Spleen (tissue), 11 donors: ENCODE results near the gene MAN2A2. TPM values are rescaled to one million over a fixed set of nuclear protein-coding genes. Genes with fewer than 3 reads are reported as not detected.

Experiments
- DNase-seq: peaks from one replicate; pipeline ENCODE4 v3.0.0-alpha.2; 2020
- H3K27ac ChIP-seq, 8 donors: fragments of 200-600 bp; sonication (generic) in 7 of 8; 1 replicate in 4 of 8; 2 replicates in 4 of 8; pipeline versions ENCODE4 v1.5.0 to v1.8.0; 2016 to 2021; ENCODE audit warnings: inconsistent platforms in 4 of 8, mild to moderate bottlenecking in 4 of 8, moderate library complexity in 1 of 8
- H3K27me3 ChIP-seq, 7 donors: fragments of 200-600 bp; sonication (generic) in 6 of 7; replicated peaks in 1 of 7; 1 replicate in 4 of 7; 2 replicates in 3 of 7; pipeline versions ENCODE4 v1.5.0 to v1.8.0; 2016 to 2021; ENCODE audit warnings: inconsistent platforms in 3 of 7, mild to moderate bottlenecking in 1 of 7
- H3K36me3 ChIP-seq, 6 donors: fragments of 200-600 bp; sonication (generic) in 5 of 6; 1 replicate in 4 of 6; 2 replicates in 2 of 6; pipeline versions ENCODE4 v1.5.0 to v1.8.0; 2016 to 2021; ENCODE audit warnings: inconsistent platforms in 2 of 6
- H3K4me1 ChIP-seq, 6 donors: fragments of 200-600 bp; sonication (generic) in 5 of 6; 1 replicate in 3 of 6; 2 replicates in 3 of 6; pipeline versions ENCODE4 v1.5.0 to v1.8.0; 2016 to 2021; ENCODE audit warnings: inconsistent platforms in 3 of 6
- H3K4me3 ChIP-seq, 8 donors: fragments of 200-600 bp; sonication (generic) in 7 of 8; 1 replicate in 4 of 8; 2 replicates in 4 of 8; pipeline versions ENCODE4 v1.5.0 to v1.8.0; 2016 to 2021; ENCODE audit warnings: inconsistent platforms in 4 of 8, mild to moderate bottlenecking in 4 of 8, moderate library complexity in 2 of 8
- H3K9me3 ChIP-seq, 8 donors: fragments of 200-600 bp; sonication (generic) in 7 of 8; 1 replicate in 4 of 8; 2 replicates in 4 of 8; pipeline versions ENCODE4 v1.5.0 to v1.8.0; 2016 to 2021; ENCODE audit warnings: inconsistent platforms in 4 of 8
- POLR2A ChIP-seq, 3 donors: fragments of 450-650 bp; IDR thresholded peaks; one replicate each; pipeline ENCODE4 v1.5.1; 2017; ENCODE audit warnings: antibody characterized with exemption in 3 of 3, mild to moderate bottlenecking in 1 of 3
- POLR2AphosphoS5 ChIP-seq, 3 donors: sonication (generic); formaldehyde crosslinking; IDR thresholded peaks; one replicate each; pipeline ENCODE4 v1.5.1; 2017; ENCODE audit warnings: antibody characterized with exemption in 3 of 3
- WGBS, 5 donors: extraction: QIAGEN DNeasy Blood & Tissue Kit in 3 of 5; methylation state at CpG; one replicate each; pipeline versions ENCODE4 v1.1.5 to v1.1.7; 2013 to 2018; 5-methylcytosine and 5-hydroxymethylcytosine counted together
- intact Hi-C: fragments of 100-400 bp; cut with DNase I; formaldehyde crosslinking; loops from one replicate; pipeline ENCODE4 v1.15.0; 2023; ENCODE audit warnings: low total_unique reads
- polyA plus RNA-seq, 3 donors: library from polyadenylated mRNA; stranded (reverse); fragments of 200-250 nt; gene quantifications; one replicate each; pipeline ENCODE4 v1.2.1, GENCODE V29; 2013
- total RNA-seq, 7 donors: library from RNA; depleted of rRNA in 3 of 7; stranded (reverse); fragments of >200 nt in 3 of 7; fragmentation: NEBNext Ultra II Directional in 4 of 7; extraction: Animal tissue kit (Norgen Biotek cat#: 25700) in 4 of 7; gene quantifications; one replicate each; pipeline versions ENCODE4 v1.1.0 to v1.2.1, GENCODE V29; 2016 to 2021
- TF ChIP-seq, protein P1 (sequence below), 11 experiments: fragments of 200-600 bp in 7 of 11; fragments of 450-650 bp in 4 of 11; sonication (generic) in 4 of 11; IDR thresholded peaks in 8 of 11; conservative IDR thresholded peaks in 3 of 11; 1 replicate in 7 of 11; 2 replicates in 4 of 11; pipeline versions ENCODE4 v1.4.0 to v1.8.0; 2016 to 2021; ENCODE audit warnings: antibody characterized with exemption in 11 of 11, inconsistent platforms in 4 of 11, mild to moderate bottlenecking in 1 of 11
- donor health status: healthy with polysubstance abuse.
- donor health status: DM: no; HTN: no; CAD: no; lungs with moderate emphysema.
- donor health status: DM: no; HTN: no; CAD: no.
- donor health status: Bipolar disorder and iron deficiency.
- donor health status: healthy.
- donor health status: DM: no; HTN: no; CAD: no.
- donor health status: DM: yes; HTN: yes; CAD: no.

Gene MAN2A2
- total and polyA plus RNA-seq, 10 donors, result 13.7 to 167 (median 110) TPM

DNA sequence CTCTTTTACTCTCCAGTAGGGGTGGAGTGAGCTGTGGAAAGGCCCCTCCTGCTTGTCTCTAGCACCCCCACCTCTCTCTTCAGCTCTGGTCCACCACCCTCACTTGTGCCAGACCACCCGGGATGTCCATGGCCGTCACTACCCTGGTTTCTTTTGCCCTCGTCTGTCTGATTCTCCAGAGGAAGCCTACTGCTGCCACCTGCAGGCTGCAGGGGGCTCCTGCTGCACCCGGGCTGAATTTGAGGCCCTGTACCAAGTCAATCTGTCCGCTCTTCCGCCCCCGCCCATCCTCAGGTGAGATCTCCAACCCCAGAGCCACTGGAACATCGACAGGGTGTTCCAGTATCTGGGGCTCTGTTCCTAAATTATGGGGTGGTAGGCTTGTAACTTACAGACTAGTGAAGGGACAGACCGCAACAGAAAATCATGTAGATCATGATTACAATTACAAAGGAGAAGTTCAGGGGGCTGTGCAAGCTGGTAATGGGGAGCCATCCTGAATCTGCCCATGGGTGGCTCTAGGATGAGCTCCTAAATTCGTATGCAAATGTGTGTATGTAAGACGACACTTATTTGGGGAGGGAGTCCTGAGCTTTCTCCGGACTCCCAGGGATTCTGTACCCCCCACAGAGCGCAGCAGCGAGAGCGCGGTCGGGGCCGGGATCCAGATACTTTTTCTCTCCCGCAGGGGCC lies 31.3 kb downstream of the MAN2A2 start:
- peak; percentile 95 for DNase-seq
- peaks cover 43 to 81% (median 67%) of the 10 kb centered on the region in 6 donors for H3K4me1 ChIP-seq

DNA sequence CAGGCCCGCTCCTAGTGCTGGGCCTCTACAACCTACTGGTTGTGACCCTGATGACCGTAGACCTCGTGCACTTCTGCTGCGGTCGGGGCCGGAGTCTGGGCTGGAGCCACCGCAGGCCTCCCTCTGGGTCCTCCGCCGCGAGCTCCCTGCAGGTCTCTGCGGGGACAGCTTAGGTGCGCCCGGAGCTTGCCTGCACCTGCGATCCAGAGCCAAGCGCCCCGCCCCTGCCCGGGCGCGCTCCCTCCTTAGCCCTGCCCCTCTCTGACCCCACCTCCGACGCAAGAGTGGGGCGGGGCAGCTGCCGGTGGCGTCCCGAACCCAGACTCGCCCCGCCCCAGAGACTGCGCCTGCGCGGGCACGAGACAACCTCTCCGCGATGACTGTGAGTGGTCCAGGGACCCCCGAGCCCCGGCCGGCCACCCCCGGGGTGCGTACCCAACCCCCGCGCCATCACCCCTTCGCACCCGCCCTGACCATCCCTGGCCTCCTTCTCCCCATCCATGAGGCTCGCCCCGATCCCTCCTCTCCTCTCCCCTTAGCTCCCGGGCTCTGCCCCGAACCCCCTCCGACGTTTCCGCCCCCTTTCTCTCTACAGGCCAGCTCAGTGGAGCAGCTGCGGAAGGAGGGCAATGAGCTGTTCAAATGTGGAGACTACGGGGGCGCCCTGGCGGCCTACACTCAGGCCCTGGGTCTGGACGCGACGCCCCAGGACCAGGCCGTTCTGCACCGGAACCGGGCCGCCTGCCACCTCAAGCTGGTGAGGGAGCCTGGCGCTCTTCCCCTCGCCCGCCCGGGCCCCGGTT lies 32.0 kb downstream of the MAN2A2 start, which contains the start of gene UNC45A:
Gene UNC45A, plus strand, starts transcription at position 337 of the 803 bp plus-strand sequence. Its CDS starts 40 bp downstream, at position 377.
- Histone ChIP-seq H3K27ac (peak within 1 kb of the TSS; percentile 22 to 99 (median 87)), H3K4me1 (peaks cover 41 to 73% (median 61%) of the 10 kb centered on the region in 6 donors), H3K27me3 (no peaks in the 10 kb centered on the region), H3K9me3 (no peaks in the 10 kb centered on the region), H3K36me3 (peaks cover under 1 to 39% (median 25%) of the 10 kb centered on the region in 6 donors), H3K4me3 (peak within 1 kb of the TSS; percentile 63 to 86 (median 70))
- TF ChIP-seq POLR2AphosphoS5 (IDR thresholded peaks at IDR 0.05) (peak; percentile 84 to 88 (median 87)), POLR2A (IDR thresholded peaks at IDR 0.05) (peak in 2 of 3 donors; percentile 39 to 64)
- TF ChIP-seq, protein P1, sequence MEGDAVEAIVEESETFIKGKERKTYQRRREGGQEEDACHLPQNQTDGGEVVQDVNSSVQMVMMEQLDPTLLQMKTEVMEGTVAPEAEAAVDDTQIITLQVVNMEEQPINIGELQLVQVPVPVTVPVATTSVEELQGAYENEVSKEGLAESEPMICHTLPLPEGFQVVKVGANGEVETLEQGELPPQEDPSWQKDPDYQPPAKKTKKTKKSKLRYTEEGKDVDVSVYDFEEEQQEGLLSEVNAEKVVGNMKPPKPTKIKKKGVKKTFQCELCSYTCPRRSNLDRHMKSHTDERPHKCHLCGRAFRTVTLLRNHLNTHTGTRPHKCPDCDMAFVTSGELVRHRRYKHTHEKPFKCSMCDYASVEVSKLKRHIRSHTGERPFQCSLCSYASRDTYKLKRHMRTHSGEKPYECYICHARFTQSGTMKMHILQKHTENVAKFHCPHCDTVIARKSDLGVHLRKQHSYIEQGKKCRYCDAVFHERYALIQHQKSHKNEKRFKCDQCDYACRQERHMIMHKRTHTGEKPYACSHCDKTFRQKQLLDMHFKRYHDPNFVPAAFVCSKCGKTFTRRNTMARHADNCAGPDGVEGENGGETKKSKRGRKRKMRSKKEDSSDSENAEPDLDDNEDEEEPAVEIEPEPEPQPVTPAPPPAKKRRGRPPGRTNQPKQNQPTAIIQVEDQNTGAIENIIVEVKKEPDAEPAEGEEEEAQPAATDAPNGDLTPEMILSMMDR (IDR thresholded peaks at IDR 0.05 in 8 of 11, conservative IDR thresholded peaks at IDR 0.05 in 3 of 11), result no peak
- WGBS, 5 donors, result 0 to 1% (median 1%) methylated on average over 38 to 65 of the region's 65 CpGs
- intact Hi-C loops, result no loop called here
- peak; percentile 99 for DNase-seq

More for the DNA sequence above, 31.3 kb downstream of the MAN2A2 start:
- intact Hi-C loops, result no loop called here
- 0 to 3% (median 1%) methylated on average over 14 to 19 of the region's 19 CpGs for WGBS, 5 donors
- H3K4me3 ChIP-seq, result peak overlapping the region; percentile 63 to 86 (median 70)
- peak overlapping the region; percentile 22 to 99 (median 87) for H3K27ac ChIP-seq
- peaks cover 0 to 31% (median 17%) of the 10 kb centered on the region in 6 donors for H3K36me3 ChIP-seq
- no peaks in the 10 kb centered on the region for H3K27me3 ChIP-seq
- no peaks in the 10 kb centered on the region for H3K9me3 ChIP-seq
- TF ChIP-seq, protein P1 (IDR thresholded peaks at IDR 0.05 in 8 of 11, conservative IDR thresholded peaks at IDR 0.05 in 3 of 11), result peak; percentile 81 to 97 (median 95)
- TF ChIP-seq POLR2AphosphoS5 (IDR thresholded peaks at IDR 0.05), result peak in 2 of 3 donors; percentile 5 to 33
- no peak for TF ChIP-seq POLR2A (IDR thresholded peaks at IDR 0.05)

DNA sequence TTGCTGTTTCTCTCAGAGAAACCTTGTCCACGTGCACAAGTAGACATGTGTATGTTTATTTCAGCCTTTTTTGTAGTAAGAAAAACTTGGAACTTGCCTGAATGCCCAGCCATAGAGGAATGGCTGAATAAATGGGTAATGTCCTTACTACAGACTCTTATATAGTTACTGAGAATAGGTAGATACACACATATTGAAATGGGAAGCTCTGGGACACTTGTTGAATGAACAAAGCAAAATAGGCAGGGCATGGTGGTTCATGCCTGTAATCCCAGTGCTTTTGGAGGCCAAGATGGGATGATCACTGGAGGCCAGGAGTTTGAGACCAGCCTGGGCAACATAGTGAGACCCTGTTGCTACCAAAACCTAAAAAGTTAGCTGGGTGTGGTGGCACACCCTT lies 33.7 kb downstream of the MAN2A2 start:
- intact Hi-C loops, result no loop called here
- Histone ChIP-seq H3K4me1 (peaks cover 25 to 57% (median 45%) of the 10 kb centered on the region in 6 donors), H3K27ac (no peak overlapping the region), H3K27me3 (no peaks in the 10 kb centered on the region), H3K4me3 (no peak overlapping the region), H3K9me3 (no peaks in the 10 kb centered on the region), H3K36me3 (peaks cover 2 to 56% (median 41%) of the 10 kb centered on the region in 6 donors)
- TF ChIP-seq, protein P1 (IDR thresholded peaks at IDR 0.05 in 8 of 11, conservative IDR thresholded peaks at IDR 0.05 in 3 of 11), result no peak
- TF ChIP-seq POLR2A (IDR thresholded peaks at IDR 0.05) (no peak), POLR2AphosphoS5 (IDR thresholded peaks at IDR 0.05) (no peak)
- DNase-seq, result no peak
- 66 to 95% (median 92%) methylated on average over 1 of the region's 1 CpG for WGBS, 5 donors
